Sigmoid colon (tissue), 4 donors: Measurements from ENCODE around the gene OR5K4.

Experiments used
- CTCF ChIP-seq, 4 experiments: fragments of 450-650 bp in 3 of 4; fragments of 200-600 bp in 1 of 4; IDR thresholded peaks; one replicate each; pipeline ENCODE4 v1.5.1; 2016 to 2019; ENCODE audit warnings: antibody characterized with exemption in 4 of 4, mild to moderate bottlenecking in 3 of 4, moderate library complexity in 2 of 4
- EP300 ChIP-seq, 4 donors: sonication (generic); formaldehyde crosslinking; IDR thresholded peaks; one replicate each; pipeline ENCODE4 v1.6.1; 2017; ENCODE audit warnings: antibody characterized with exemption in 4 of 4
- POLR2A ChIP-seq, 2 donors: fragments of 450-650 bp; IDR thresholded peaks; one replicate each; pipeline ENCODE4 v1.6.1; 2016; ENCODE audit warnings: antibody characterized with exemption in 2 of 2, mild to moderate bottlenecking in 2 of 2, moderate library complexity in 2 of 2
- POLR2AphosphoS5 ChIP-seq, 4 donors: sonication (generic); formaldehyde crosslinking; IDR thresholded peaks; one replicate each; pipeline ENCODE4 v1.6.1; 2017; ENCODE audit warnings: antibody characterized with exemption in 4 of 4

GRCh38 chr3:98402507-98402906 is 48.9 kb downstream of the OR5K4 start:
- TF ChIP-seq POLR2A (IDR thresholded peaks at IDR 0.05) (no peak), EP300 (IDR thresholded peaks at IDR 0.05) (no peak), CTCF (IDR thresholded peaks at IDR 0.05) (no peak), POLR2AphosphoS5 (IDR thresholded peaks at IDR 0.05) (no peak)
